HG03045 (cell line): ENCODE measurements around the gene PDE1C.

ENCODE experiments used
- ATAC-seq: cut with Tn5 transposase; IDR thresholded peaks from one replicate; pipeline ENCODE4 v1.9.1; 2021; ENCODE audit warnings: mild to moderate bottlenecking, moderate library complexity; ENCODE audit not compliant: unreplicated experiment

Gene PDE1C

DNA sequence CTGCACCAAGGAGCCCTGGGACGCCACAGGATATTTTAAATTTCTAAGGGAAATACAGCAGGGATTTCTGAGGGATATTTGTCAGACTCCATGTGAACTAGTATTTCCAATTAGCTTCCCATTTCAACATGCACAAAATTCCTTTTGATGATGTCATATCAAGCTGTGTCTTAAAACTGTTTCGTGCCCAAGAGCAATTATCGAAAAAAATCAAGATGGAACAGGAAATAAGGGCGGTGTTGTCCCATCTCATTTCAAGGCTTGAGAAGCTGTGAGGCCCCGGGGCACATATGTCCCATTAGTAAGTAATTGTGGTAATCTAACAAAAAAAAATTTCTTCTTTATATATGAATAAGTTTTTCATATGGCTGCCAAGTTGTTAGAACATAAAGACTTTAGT is 335.8 kb downstream of the PDE1C start:
- ATAC-seq = no peak

GRCh38 chr7:31729195-31729804 is 340.9 kb downstream of the PDE1C start:
- ATAC-seq = no peak

DNA sequence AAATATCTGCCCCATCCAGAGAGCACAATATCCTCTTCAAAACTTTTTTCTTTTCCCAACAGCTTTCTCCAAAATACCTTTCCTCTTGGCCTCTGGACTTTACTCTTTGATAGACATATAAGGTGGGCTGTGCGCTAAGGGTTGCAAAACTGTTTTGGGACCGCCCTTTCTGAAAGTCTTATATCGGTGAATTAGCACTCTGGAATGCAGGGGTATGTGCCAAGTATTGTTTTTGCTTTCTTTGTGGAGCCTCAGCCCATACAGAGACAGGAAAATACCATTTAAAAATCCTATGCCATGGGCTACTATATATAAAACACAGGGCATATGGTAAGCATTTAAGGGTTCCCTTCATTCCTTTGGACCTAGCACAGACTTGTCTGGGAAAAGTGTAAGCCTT is 345.5 kb downstream of the PDE1C start:
- ATAC-seq = no peak

GRCh38 chr7:31720366-31720765 is 349.8 kb downstream of the PDE1C start:
- no peak for ATAC-seq

GRCh38 chr7:31716355-31716754 is 353.9 kb downstream of the PDE1C start:
- no peak for ATAC-seq

DNA sequence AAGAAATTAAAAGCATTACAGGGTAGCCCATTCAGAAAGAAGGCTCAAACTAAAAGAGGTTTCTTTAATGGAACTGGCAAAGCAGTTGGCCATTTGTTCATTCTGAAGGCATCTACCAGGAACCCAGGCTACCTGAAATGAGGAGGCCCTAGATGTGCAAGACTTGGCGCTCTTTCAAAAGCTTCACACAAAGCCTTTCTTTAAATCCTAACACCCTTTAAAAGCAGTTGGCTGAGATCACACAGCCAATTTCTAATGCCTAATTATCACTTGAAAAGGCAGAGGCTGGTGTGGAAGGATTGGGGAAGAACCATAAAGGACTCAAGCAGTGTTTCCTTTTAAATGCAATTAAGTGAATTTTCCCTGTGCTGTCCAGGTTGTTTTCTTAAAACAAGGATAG is 360.0 kb downstream of the PDE1C start:
- no peak for ATAC-seq

DNA sequence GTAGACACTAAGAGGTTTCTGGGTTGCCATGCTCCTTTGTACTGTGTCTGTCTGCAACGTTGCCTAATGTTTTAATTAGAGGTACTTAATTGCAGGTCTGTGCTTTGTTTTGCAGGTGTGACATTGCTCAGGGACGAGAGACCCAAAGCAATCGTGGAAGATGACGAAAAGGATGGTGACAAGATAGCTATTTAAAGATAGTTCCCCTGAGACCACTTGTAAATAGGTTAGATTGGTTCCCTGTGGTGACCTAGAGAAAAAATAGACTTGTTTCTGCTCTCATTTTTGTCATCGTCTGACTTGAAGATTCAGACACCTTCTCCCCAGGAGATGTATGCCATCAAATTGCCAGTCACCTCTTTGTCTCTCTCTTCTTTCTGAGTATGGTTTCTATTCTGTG is 363.1 kb downstream of the PDE1C start:
- ATAC-seq = no peak

DNA sequence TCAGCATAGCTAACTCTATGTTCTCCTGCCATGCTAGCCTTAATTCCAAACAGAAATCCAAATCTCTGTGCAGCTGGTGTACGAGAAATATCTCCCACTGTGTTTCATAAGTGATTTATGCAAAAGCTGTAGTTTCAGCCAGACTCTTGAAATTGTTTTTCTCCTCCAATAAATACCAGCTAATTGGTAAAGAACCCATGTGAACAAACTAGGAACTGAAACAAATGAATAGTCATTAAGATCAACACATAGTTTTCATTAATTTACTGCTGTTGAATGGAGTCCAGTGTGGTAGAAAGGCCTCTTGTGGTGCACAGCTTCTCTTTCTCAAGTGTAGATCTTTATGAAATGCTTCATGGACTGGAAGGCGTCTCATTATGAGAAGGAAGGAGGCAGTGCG is 364.8 kb downstream of the PDE1C start:
- ATAC-seq = no peak

GRCh38 chr7:31702354-31702753 is 367.9 kb downstream of the PDE1C start:
- no peak for ATAC-seq
